Astrocyte (in vitro differentiated cells and primary cell): ENCODE measurements around the gene KCNQ1. TPM values are rescaled to one million over a fixed set of nuclear protein-coding genes. Genes with fewer than 3 reads are reported as not detected.

ENCODE experiments used
- DNase-seq: peaks from one replicate; pipeline ENCODE4 v3.0.0-alpha.2; 2010; ENCODE audit warnings: low read depth
- FAIRE-seq: peaks from 2 replicates; lab custom pipeline; 2011; peaks lifted over from hg19 to GRCh38; lab: Jason Lieb, UNC
- H2AFZ ChIP-seq: 2 replicates; pipeline ENCODE4 v1.6.0; 2012; ENCODE audit warnings: low read depth, low read length, inconsistent platforms
- H3K27ac ChIP-seq: 2 replicates; pipeline ENCODE4 v1.5.1; 2011; ENCODE audit warnings: low read depth, low read length, inconsistent platforms
- H3K27me3 ChIP-seq: 2 replicates; pipeline ENCODE4 v1.6.0; 2011; ENCODE audit warnings: low read length, inconsistent platforms; ENCODE audit not compliant: insufficient read depth
- H3K36me3 ChIP-seq: 2 replicates; pipeline ENCODE4 v1.5.1; 2011; ENCODE audit warnings: low read length, inconsistent platforms; ENCODE audit not compliant: insufficient read depth
- H3K4me1 ChIP-seq: 2 replicates; pipeline ENCODE4 v1.5.1; 2011; ENCODE audit warnings: low read length, inconsistent platforms; ENCODE audit not compliant: insufficient read depth
- H3K4me2 ChIP-seq: 2 replicates; pipeline ENCODE4 v1.6.0; 2012; ENCODE audit warnings: low read length, inconsistent platforms
- H3K4me3 ChIP-seq: 2 replicates; pipeline ENCODE4 v1.5.1; 2011; ENCODE audit warnings: low read depth, mild to moderate bottlenecking, low read length, inconsistent platforms; ENCODE audit not compliant: insufficient read depth
- H3K79me2 ChIP-seq: 2 replicates; pipeline ENCODE4 v1.6.0; 2012; ENCODE audit warnings: mild to moderate bottlenecking, low read length, inconsistent platforms; ENCODE audit not compliant: insufficient read depth
- H3K9ac ChIP-seq: 2 replicates; pipeline ENCODE4 v1.6.0; 2012; ENCODE audit warnings: mild to moderate bottlenecking, low read length, inconsistent platforms
- H3K9me3 ChIP-seq: 2 replicates; pipeline ENCODE4 v1.5.1; 2012; ENCODE audit warnings: low read depth, mild to moderate bottlenecking, low read length, inconsistent platforms; ENCODE audit not compliant: insufficient read depth
- H4K20me1 ChIP-seq: 2 replicates; pipeline ENCODE4 v1.6.0; 2012; ENCODE audit warnings: low read length, inconsistent platforms; ENCODE audit not compliant: insufficient read depth
- H3K27ac Mint-ChIP-seq: one replicate; pipeline ENCODE4 v1.8.0; 2021; ENCODE audit warnings: mild to moderate bottlenecking, mixed read lengths; ENCODE audit not compliant: unreplicated experiment
- H3K27me3 Mint-ChIP-seq: one replicate; pipeline ENCODE4 v1.8.0; 2021; ENCODE audit warnings: low read depth, mixed read lengths; ENCODE audit not compliant: unreplicated experiment
- H3K36me3 Mint-ChIP-seq: one replicate; pipeline ENCODE4 v1.8.0; 2021; ENCODE audit warnings: low read depth, mixed read lengths; ENCODE audit not compliant: unreplicated experiment
- H3K4me1 Mint-ChIP-seq: one replicate; pipeline ENCODE4 v1.8.0; 2021; ENCODE audit warnings: low read depth, mixed read lengths; ENCODE audit not compliant: unreplicated experiment
- H3K4me3 Mint-ChIP-seq: one replicate; pipeline ENCODE4 v1.8.0; 2021; ENCODE audit warnings: mild to moderate bottlenecking, moderate library complexity, mixed read lengths; ENCODE audit not compliant: unreplicated experiment
- H3K9me3 Mint-ChIP-seq: one replicate; pipeline ENCODE4 v1.8.0; 2021; ENCODE audit warnings: mild to moderate bottlenecking, mixed read lengths; ENCODE audit not compliant: unreplicated experiment
- CTCF ChIP-seq: IDR thresholded peaks from 2 replicates; pipeline ENCODE4 v1.5.1; 2011; ENCODE audit warnings: low read depth, mild to moderate bottlenecking, inconsistent platforms, low read length, moderate library complexity; ENCODE audit not compliant: insufficient read depth
- EZH2 ChIP-seq: IDR thresholded peaks from 2 replicates; pipeline ENCODE4 v1.6.1; 2012; ENCODE audit warnings: mild to moderate bottlenecking, low read length, inconsistent platforms; ENCODE audit not compliant: insufficient read depth
- total RNA-seq: library from RNA; stranded (reverse); gene quantifications from 2 replicates; pipeline ENCODE4 v1.2.1, GENCODE V29; 2021

The KCNQ1 gene
- total RNA-seq, 1 donor from 2014 or later: not detected

- no peak overlapping the region for H3K9ac ChIP-seq
- Mint-ChIP-seq H3K4me3 (no peak overlapping the region), H3K27me3 (peaks cover 62% of the 10 kb centered on the region), H3K4me1 (no peaks in the 10 kb centered on the region), H3K27ac (no peak overlapping the region), H3K9me3 (peaks cover 2% of the 10 kb centered on the region), H3K36me3 (no peaks in the 10 kb centered on the region)
- H3K36me3 ChIP-seq: no peaks in the 10 kb centered on the region
- no peak overlapping the region for H3K27ac ChIP-seq
- DNase-seq (no peak), FAIRE-seq (no peak)
- H2AFZ ChIP-seq: no peak overlapping the region
- no peaks in the 10 kb centered on the region for H3K4me1 ChIP-seq
- H3K27me3 ChIP-seq: no peaks in the 10 kb centered on the region
- no peak for TF ChIP-seq CTCF
- TF ChIP-seq EZH2: no peak
- H4K20me1 ChIP-seq: no peaks in the 10 kb centered on the region
- H3K9me3 ChIP-seq: no peaks in the 10 kb centered on the region
- H3K4me2 ChIP-seq: no peak overlapping the region
- no peak overlapping the region for H3K4me3 ChIP-seq
- H3K79me2 ChIP-seq: no peaks in the 10 kb centered on the region
These were observed 21.4 kb downstream of the KCNQ1 start for GRCh38 chr11:2466069-2466801.

DNA sequence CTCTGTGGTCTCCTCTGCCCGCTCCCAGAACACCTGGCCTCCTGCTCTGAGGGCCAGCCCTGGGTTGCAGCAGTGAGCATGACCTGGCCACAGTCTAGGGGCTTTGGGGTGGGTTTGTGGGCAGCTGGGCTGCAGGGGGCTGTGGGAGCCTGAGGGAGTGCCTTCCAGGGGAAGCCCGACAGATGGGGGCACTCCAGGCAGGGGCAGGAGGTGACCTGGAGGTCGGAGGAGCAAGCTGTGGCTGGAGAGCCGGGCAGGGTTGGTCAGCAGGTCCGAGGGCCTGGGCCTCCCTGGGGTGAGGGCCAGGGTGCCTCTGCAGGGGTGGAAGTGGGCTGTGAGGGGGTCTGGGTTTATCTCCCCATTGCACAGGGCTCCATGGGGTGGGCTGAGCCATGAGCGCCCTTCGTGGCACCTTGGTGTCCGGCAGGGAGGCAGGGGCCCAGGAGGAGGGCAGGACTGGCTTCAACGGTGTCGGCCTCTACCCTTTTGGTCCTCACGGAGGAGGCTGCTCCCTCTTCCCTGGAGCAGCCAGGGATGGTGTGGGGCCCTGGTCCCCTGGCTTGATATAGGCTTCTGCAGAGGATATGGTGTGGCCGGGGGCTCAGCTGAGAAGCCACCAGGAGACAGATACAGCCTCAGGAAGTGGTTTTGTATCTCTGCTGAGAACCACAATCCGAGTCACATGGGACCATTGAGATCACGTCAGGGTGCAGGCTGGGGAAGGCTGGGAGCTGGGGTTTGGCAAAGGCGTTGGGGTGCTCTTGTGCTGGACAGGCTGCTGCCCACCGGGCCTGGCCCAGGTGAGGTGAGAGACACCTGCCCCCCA lies 22.3 kb downstream of the KCNQ1 start:
- no peak overlapping the region for H3K27ac Mint-ChIP-seq
- no peaks in the 10 kb centered on the region for H3K4me1 Mint-ChIP-seq
- Histone ChIP-seq H3K27ac (no peak overlapping the region), H3K9ac (no peak overlapping the region), H2AFZ (no peak overlapping the region), H4K20me1 (no peaks in the 10 kb centered on the region), H3K79me2 (no peaks in the 10 kb centered on the region), H3K9me3 (no peaks in the 10 kb centered on the region), H3K27me3 (no peaks in the 10 kb centered on the region), H3K36me3 (no peaks in the 10 kb centered on the region), H3K4me1 (no peaks in the 10 kb centered on the region), H3K4me3 (no peak overlapping the region), H3K4me2 (no peak overlapping the region)
- peaks cover 62% of the 10 kb centered on the region for H3K27me3 Mint-ChIP-seq
- H3K4me3 Mint-ChIP-seq: no peak overlapping the region
- FAIRE-seq (no peak), DNase-seq (no peak)
- TF ChIP-seq CTCF: no peak
- no peak for TF ChIP-seq EZH2
- peaks cover 3% of the 10 kb centered on the region for H3K9me3 Mint-ChIP-seq
- H3K36me3 Mint-ChIP-seq: no peaks in the 10 kb centered on the region
